Kidney epithelial cell (primary cell): ENCODE data around the gene DLGAP1. TPM values are rescaled to one million over a fixed set of nuclear protein-coding genes. Genes with fewer than 3 reads are reported as not detected.

Source experiments
- DNase-seq: peaks from one replicate; pipeline ENCODE4 v3.0.0-alpha.2; 2010; ENCODE audit warnings: low read depth
- H3K27me3 ChIP-seq: 2 replicates; pipeline ENCODE4 v1.6.0; 2011; ENCODE audit warnings: low read length; ENCODE audit not compliant: control insufficient read depth, insufficient read depth
- H3K36me3 ChIP-seq: 2 replicates; pipeline ENCODE4 v1.5.1; 2011; ENCODE audit warnings: low read length; ENCODE audit not compliant: control insufficient read depth, insufficient read depth
- H3K4me3 ChIP-seq: 2 replicates; pipeline ENCODE4 v1.5.1; 2011; ENCODE audit warnings: low read depth, mild to moderate bottlenecking, control low read depth, low read length
- CTCF ChIP-seq: IDR thresholded peaks from 2 replicates; pipeline ENCODE4 v1.5.1; 2011; ENCODE audit warnings: mild to moderate bottlenecking, moderate library complexity, low read length, control low read depth, inconsistent platforms; ENCODE audit not compliant: insufficient read depth, poor library complexity, severe bottlenecking
- total RNA-seq: library from RNA; depleted of rRNA; stranded (reverse); fragments of >200 nt; gene quantifications from 2 replicates; pipeline ENCODE4 v1.2.3, GENCODE V29; 2015

Gene DLGAP1
- total RNA-seq, 1 donor from 2014 or later, result 2.6 TPM

- H3K4me3 ChIP-seq, result no peak overlapping the region
- no peak for DNase-seq
- H3K27me3 ChIP-seq, result no peaks in the 10 kb centered on the region
- TF ChIP-seq CTCF, result no peak
- no peaks in the 10 kb centered on the region for H3K36me3 ChIP-seq
Observed at GRCh38 chr18:3722649-3723433, 732.3 kb downstream of the DLGAP1 start.

DNA sequence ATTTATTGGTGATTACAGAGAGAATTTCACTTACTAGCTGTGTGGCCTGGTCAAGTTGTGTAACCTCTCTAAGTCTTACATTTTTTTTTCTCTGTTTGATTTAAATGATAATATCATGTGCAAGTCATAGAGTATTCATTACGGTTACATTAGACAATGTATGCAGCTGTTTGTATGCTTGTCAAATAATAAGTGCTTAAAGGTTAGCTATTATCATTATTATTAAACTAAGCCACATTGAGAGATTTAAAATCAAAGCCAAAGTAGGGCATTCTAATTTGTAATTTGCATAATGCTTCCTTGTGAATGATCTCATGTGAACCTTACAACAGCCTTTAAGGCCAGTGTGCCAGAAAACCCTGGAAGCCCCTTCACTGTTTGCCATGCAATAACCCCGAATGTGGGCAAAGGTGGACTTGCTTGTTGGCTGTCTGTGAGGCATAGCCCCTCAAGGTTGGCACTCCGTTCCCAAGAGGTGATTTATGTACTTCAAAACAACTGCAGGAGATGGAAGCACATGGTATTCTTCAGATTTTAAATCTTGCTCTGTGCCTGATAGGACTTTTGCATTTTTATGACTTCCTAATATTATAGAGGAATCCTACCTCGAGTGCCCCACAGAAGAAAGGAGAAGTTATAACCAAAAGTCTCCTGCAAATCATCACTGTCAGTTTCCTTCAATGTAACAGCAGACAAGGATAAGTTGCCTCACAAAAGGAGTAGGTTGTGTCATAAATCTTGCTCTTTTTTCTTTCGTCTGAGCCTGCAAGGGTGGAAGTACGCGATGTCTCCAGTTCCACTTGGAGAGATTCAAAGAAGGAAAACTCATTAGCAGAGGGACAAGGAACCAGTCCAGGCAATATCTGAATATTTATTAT lies 733.1 kb downstream of the DLGAP1 start:
- Histone ChIP-seq H3K27me3 (no peaks in the 10 kb centered on the region), H3K36me3 (no peaks in the 10 kb centered on the region), H3K4me3 (no peak overlapping the region)
- DNase-seq, result no peak
- TF ChIP-seq CTCF, result no peak

GRCh38 chr18:3720818-3721545 lies 734.1 kb downstream of the DLGAP1 start:
- Histone ChIP-seq H3K27me3 (no peaks in the 10 kb centered on the region), H3K4me3 (no peak overlapping the region), H3K36me3 (no peaks in the 10 kb centered on the region)
- no peak for DNase-seq
- TF ChIP-seq CTCF, result no peak

DNA sequence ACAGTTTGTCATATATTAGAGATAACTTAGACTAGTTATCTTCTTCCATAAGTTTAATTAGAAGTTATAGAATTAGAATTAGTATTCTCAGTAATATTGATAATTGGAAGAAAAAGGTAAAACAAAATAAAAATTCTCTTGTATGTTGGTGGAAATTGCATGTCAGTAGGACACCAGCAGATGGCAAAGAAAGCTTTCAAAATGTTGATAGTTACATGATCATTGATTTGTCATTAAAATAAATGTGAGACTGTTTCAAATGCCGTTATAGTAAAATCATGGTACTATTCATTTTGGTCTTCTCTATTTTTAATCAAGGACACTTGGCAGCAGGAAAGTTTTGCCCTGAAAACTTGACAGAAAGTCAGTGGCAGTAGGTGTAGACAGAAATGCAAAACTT lies 734.9 kb downstream of the DLGAP1 start:
- H3K27me3 ChIP-seq, result no peaks in the 10 kb centered on the region
- DNase-seq, result no peak
- no peak overlapping the region for H3K4me3 ChIP-seq
- TF ChIP-seq CTCF, result no peak
- H3K36me3 ChIP-seq, result no peaks in the 10 kb centered on the region

GRCh38 chr18:3717376-3718025 lies 737.6 kb downstream of the DLGAP1 start:
- no peak for TF ChIP-seq CTCF
- no peak overlapping the region for H3K4me3 ChIP-seq
- H3K27me3 ChIP-seq, result no peaks in the 10 kb centered on the region
- no peaks in the 10 kb centered on the region for H3K36me3 ChIP-seq
- no peak for DNase-seq
